Measurements from ENCODE around the gene SYPL1.

GRCh38 chr7:106126170-106126938 lies 14.2 kb upstream of the SYPL1 start:
- TF ChIP-seq, protein P1, sequence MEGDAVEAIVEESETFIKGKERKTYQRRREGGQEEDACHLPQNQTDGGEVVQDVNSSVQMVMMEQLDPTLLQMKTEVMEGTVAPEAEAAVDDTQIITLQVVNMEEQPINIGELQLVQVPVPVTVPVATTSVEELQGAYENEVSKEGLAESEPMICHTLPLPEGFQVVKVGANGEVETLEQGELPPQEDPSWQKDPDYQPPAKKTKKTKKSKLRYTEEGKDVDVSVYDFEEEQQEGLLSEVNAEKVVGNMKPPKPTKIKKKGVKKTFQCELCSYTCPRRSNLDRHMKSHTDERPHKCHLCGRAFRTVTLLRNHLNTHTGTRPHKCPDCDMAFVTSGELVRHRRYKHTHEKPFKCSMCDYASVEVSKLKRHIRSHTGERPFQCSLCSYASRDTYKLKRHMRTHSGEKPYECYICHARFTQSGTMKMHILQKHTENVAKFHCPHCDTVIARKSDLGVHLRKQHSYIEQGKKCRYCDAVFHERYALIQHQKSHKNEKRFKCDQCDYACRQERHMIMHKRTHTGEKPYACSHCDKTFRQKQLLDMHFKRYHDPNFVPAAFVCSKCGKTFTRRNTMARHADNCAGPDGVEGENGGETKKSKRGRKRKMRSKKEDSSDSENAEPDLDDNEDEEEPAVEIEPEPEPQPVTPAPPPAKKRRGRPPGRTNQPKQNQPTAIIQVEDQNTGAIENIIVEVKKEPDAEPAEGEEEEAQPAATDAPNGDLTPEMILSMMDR (conservative IDR thresholded peaks at IDR 0.05 in 1 of 2, IDR thresholded peaks at IDR 0.05 in 1 of 2; ENCODE audit: extremely low read depth in 1 of 2, insufficient read depth in 1 of 2, low read depth in 1 of 2, low read length in 2 of 2), result no peak
- TF ChIP-seq EZH2 (IDR thresholded peaks at IDR 0.05; ENCODE audit: borderline replicate concordance, low read length), result no peak
